GM12878 (cell line): Measurements from ENCODE around the gene MYBPC2. TPM values are rescaled to one million over a fixed set of nuclear protein-coding genes. Genes with fewer than 3 reads are reported as not detected.

Experiments
- ATAC-seq: fragments of 200-7000 bp; cut with Tn5 transposase; 3 replicates; pipeline ENCODE4 v1.9.1; 2020; ENCODE audit warnings: mild to moderate bottlenecking, moderate library complexity
- BruUV-seq: library from RNA; stranded (reverse); fragments of 400-500 nt; replicated peaks from 2 replicates; lab custom pipeline; 2021; lab: Mats Ljungman, UMichigan
- CTCF ChIA-PET: fragments of 300-600 bp; sonication (Branson Sonifier 250); formaldehyde crosslinking; extraction: SDS; loops from one replicate; lab custom pipeline; 2021; ENCODE audit warnings: inconsistent platforms; lab: Yijun Ruan, JAX
- POLR2A ChIA-PET: fragments of 350-600 bp; formaldehyde crosslinking; extraction: SDS; loops from one replicate; lab custom pipeline; 2021; ENCODE audit warnings: inconsistent platforms; lab: Charles Lee
- RAD21 ChIA-PET: fragments of 300-600 bp; sonication (Branson Sonifier 250); formaldehyde crosslinking; loops from one replicate; lab custom pipeline; 2023; ENCODE audit warnings: antibody characterized with exemption; ENCODE audit not compliant: unreplicated experiment; lab: Charles Lee
- SMC1A ChIA-PET: fragments of 300-600 bp; sonication (Branson Sonifier 250); formaldehyde crosslinking; loops from one replicate; lab custom pipeline; 2023; ENCODE audit not compliant: unreplicated experiment, uncharacterized antibody; lab: Charles Lee
- DNase-seq: peaks from one replicate; pipeline ENCODE4 v3.0.0-alpha.2; 2011; ENCODE audit warnings: low read depth, low spot score
- FAIRE-seq: peaks from 3 replicates; lab custom pipeline; 2011; peaks lifted over from hg19 to GRCh38; lab: Jason Lieb, UNC
- H2AFZ ChIP-seq: 2 replicates; pipeline ENCODE4 v1.6.0; 2011; ENCODE audit warnings: low read depth, low read length, control low read depth; ENCODE audit not compliant: control insufficient read depth
- H3K27ac ChIP-seq: 2 replicates; pipeline ENCODE4 v1.5.1; 2011; ENCODE audit warnings: control low read depth; ENCODE audit not compliant: control insufficient read depth, insufficient read depth
- H3K27me3 ChIP-seq, 2 experiments: replicated peaks in 1 of 2; 2 replicates each; pipeline versions ENCODE4 v1.6.0 to v1.6.1; 2011; ENCODE audit warnings: low read length in 1 of 2; ENCODE audit not compliant: control insufficient read depth in 2 of 2, insufficient read depth in 2 of 2
- H3K36me3 ChIP-seq, 2 experiments: 2 replicates each; pipeline ENCODE4 v1.5.1; 2011; ENCODE audit warnings: low read length in 1 of 2; ENCODE audit not compliant: control insufficient read depth in 2 of 2, insufficient read depth in 2 of 2
- H3K4me1 ChIP-seq: 2 replicates; pipeline ENCODE4 v1.6.1; 2011; ENCODE audit warnings: mild to moderate bottlenecking, low read length, moderate library complexity, mixed read lengths; ENCODE audit not compliant: control insufficient read depth, insufficient read depth
- H3K4me2 ChIP-seq: 2 replicates; pipeline ENCODE4 v1.6.0; 2011; ENCODE audit warnings: control low read depth; ENCODE audit not compliant: control insufficient read depth, insufficient read depth
- H3K4me3 ChIP-seq: fragments of 200-600 bp; sonication (generic); 2 replicates; pipeline ENCODE4 v1.5.1; 2016
- H3K79me2 ChIP-seq: 2 replicates; pipeline ENCODE4 v1.6.0; 2011; ENCODE audit warnings: low read length; ENCODE audit not compliant: control insufficient read depth, insufficient read depth
- H3K9ac ChIP-seq: 2 replicates; pipeline ENCODE4 v1.8.0; 2011; ENCODE audit warnings: low read length, control low read depth, mixed read lengths; ENCODE audit not compliant: control insufficient read depth, insufficient read depth
- H3K9me3 ChIP-seq: replicated peaks from 3 replicates; pipeline ENCODE4 v1.5.1; 2011; ENCODE audit warnings: mild to moderate bottlenecking, low read length; ENCODE audit not compliant: control insufficient read depth, insufficient read depth
- H4K20me1 ChIP-seq: 2 replicates; pipeline ENCODE4 v1.6.0; 2011; ENCODE audit not compliant: control insufficient read depth, insufficient read depth
- MLLT1 ChIP-seq: fragments of 450-650 bp; IDR thresholded peaks from 2 replicates; pipeline ENCODE4 v1.6.1; 2016; ENCODE audit warnings: mild to moderate bottlenecking
- PML ChIP-seq: IDR thresholded peaks from 2 replicates; pipeline ENCODE4 v1.6.1; 2012; ENCODE audit warnings: low read length, inconsistent platforms
- RFX5 ChIP-seq: IDR thresholded peaks from 2 replicates; pipeline ENCODE4 v1.6.1; 2011; ENCODE audit warnings: low read depth, low read length, improper control_type of control experiment
- SKIL ChIP-seq: fragments of 450-650 bp; IDR thresholded peaks from 2 replicates; pipeline ENCODE4 v1.6.1; 2017; ENCODE audit warnings: mild to moderate bottlenecking, low read depth, inconsistent platforms; ENCODE audit not compliant: poor library complexity, severe bottlenecking
- SMAD5 ChIP-seq: IDR thresholded peaks from 2 replicates; pipeline ENCODE4 v1.6.1; 2016; ENCODE audit warnings: antibody characterized with exemption, low read depth
- SP1 ChIP-seq: IDR thresholded peaks from one replicate; pipeline ENCODE4 v1.6.1; 2011; ENCODE audit warnings: low read depth, low read length
- ZNF274 ChIP-seq: IDR thresholded peaks from one replicate; pipeline ENCODE4 v1.8.0; 2011; ENCODE audit not compliant: insufficient read length, insufficient read depth
- WGBS: methylation state at CpG from one replicate; pipeline ENCODE4 v1.1.6; 2016; ENCODE audit warnings: low lambda C conversion rate; ENCODE audit not compliant: insufficient replicate concordance, insufficient coverage; ENCODE audit errors: missing lambda C conversion rate; 5-methylcytosine and 5-hydroxymethylcytosine counted together
- in situ Hi-C: fragments of 300-500 bp; cut with MboI; formaldehyde crosslinking; loops from 9 replicates; pipeline ENCODE4 v1.14.3; 2018; ENCODE audit warnings: mixed read lengths
- intact Hi-C: fragments of 100-400 bp; cut with micrococcal nuclease; formaldehyde crosslinking; loops from one replicate; pipeline ENCODE4 v1.14.2; 2022; ENCODE audit not compliant: unreplicated experiment
- polyA plus RNA-seq, 11 experiments: library from polyadenylated mRNA; depleted of rRNA in 4 of 11; unstranded in 6 of 11; stranded (reverse) in 5 of 11; fragments of >200 nt; fragmentation: Nextera tagmentation in 4 of 11; fragmentation: Illumina TruSeq in 1 of 11; extraction: Ambion mirVana in 4 of 11; extraction: Trizol in 1 of 11; gene quantifications; 1 replicate in 1 of 11; 2 replicates in 10 of 11; pipeline versions ENCODE4 v1.2.1 to v1.2.3, GENCODE V29; 2011 to 2016; ENCODE audit warnings: inconsistent platforms in 2 of 11, missing spikeins in 2 of 11, low read depth in 1 of 11
- total RNA-seq, 4 experiments: library from RNA; depleted of rRNA in 3 of 4; stranded (reverse); fragments of >200 nt in 3 of 4; fragmentation: Illumina TruSeq in 1 of 4; extraction: Trizol in 1 of 4; gene quantifications; 2 replicates each; pipeline versions ENCODE4 v1.2.1 to v1.2.3, GENCODE V29; 2013 to 2021

Gene MYBPC2
- total and polyA plus RNA-seq, 10 of the 15 experiments (the other 5 are each of a cell fraction or from before 2014, with no cell fraction given): 0.09 to 2.6 (median 0.61) TPM

GRCh38 chr19:50428772-50429463, 3.8 kb upstream of the MYBPC2 start:
- in situ Hi-C loops (no loop called here), intact Hi-C loops (no loop called here)
- no peak overlapping the region for H3K4me2 ChIP-seq
- FAIRE-seq: no peak
- H3K9me3 ChIP-seq: no peaks in the 10 kb centered on the region
- ChIA-PET RAD21 (interaction anchor here (1.2 to 2.3 kb wide), 3 partner anchors 12 to 60 kb away, joined by 3 to 7 read pairs (median 5); no protein-coding TSS in a partner anchor), CTCF (interaction anchor here (0.8 to 2.1 kb wide), 2 partner anchors 13 to 72 kb away, joined by 3 to 6 read pairs; no protein-coding TSS in a partner anchor), POLR2A (interaction anchor here (0.6 to 4.2 kb wide), 2 partner anchors 11 to 34 kb away, joined by 4 to 26 read pairs; partner anchors contain the start of gene SPIB), SMC1A (interaction anchor here (1.1 kb wide), 1 partner anchor 58 kb away, joined by 3 read pairs; no protein-coding TSS in a partner anchor)
- no peak overlapping the region for H3K9ac ChIP-seq
- TF ChIP-seq RFX5 (no peak), SP1 (no peak), ZNF274 (no peak), MLLT1 (peak; percentile 96), SKIL (no peak), SMAD5 (peak; percentile 63; the same call in 1 of the 2 replicates), PML (peak; percentile 25; the same call in 1 of the 2 replicates)
- peak overlapping the region; percentile 18; the same call in 1 of the 2 replicates for H3K27ac ChIP-seq
- H3K27me3 ChIP-seq: no peaks in the 10 kb centered on the region
- WGBS: 93% methylated on average over 7 of the region's 7 CpGs
- H3K4me3 ChIP-seq: no peak overlapping the region
- peaks cover 2 to 6% of the 10 kb centered on the region in 2 experiments; a peak in 3 of 4 replicates for H3K36me3 ChIP-seq
- no peaks in the 10 kb centered on the region for H3K79me2 ChIP-seq
- H4K20me1 ChIP-seq: no peaks in the 10 kb centered on the region
- H3K4me1 ChIP-seq: peaks cover 50% of the 10 kb centered on the region
- BruUV-seq: no TSS peak
- no peak for ATAC-seq
- DNase-seq: no peak
- H2AFZ ChIP-seq: no peak overlapping the region
